ENCODE data around the gene UBASH3B.
A peak's percentile ranks its signal among the peaks of the same experiment; 100 is the strongest.
"Not testable (repeated sequence)": the region's sequence is repeated elsewhere in the genome, so short reads cannot be mapped to it uniquely, and the experiment has no call there.

Gene UBASH3B, protein sequence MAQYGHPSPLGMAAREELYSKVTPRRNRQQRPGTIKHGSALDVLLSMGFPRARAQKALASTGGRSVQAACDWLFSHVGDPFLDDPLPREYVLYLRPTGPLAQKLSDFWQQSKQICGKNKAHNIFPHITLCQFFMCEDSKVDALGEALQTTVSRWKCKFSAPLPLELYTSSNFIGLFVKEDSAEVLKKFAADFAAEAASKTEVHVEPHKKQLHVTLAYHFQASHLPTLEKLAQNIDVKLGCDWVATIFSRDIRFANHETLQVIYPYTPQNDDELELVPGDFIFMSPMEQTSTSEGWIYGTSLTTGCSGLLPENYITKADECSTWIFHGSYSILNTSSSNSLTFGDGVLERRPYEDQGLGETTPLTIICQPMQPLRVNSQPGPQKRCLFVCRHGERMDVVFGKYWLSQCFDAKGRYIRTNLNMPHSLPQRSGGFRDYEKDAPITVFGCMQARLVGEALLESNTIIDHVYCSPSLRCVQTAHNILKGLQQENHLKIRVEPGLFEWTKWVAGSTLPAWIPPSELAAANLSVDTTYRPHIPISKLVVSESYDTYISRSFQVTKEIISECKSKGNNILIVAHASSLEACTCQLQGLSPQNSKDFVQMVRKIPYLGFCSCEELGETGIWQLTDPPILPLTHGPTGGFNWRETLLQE

DNA sequence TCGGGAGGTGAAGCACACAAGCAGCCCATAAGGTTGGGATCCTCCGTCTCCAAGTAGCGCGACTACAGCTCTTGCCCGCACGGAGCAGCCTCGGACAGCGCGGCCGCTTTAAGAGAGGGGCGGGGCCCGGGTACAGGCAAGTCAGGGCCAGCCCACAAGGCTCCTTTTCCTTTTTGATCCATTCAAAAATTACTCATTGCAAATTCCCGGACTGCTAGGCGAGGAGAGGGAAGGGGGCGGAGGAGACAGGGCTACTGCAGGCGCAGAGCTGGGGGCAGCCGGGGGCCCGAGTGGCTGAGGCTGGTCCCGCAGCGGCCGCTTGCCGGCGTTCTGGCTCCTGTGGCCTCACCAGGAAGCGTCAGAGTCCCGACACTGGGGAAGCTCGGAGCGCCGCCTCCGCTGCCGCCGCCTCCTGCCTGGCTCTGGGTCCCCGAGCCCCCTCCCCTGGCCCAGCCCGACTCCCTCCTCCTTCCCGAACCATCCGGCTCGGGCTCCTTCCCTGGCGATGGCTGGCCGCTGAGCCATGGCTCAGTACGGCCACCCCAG, at the start of gene UBASH3B:
UBASH3B (plus strand) TSS at position 196 of the 546 bp plus-strand sequence; CDS start at position 524, 328 bp downstream.
- DNase-seq (ENCODE audit: extremely low read depth, low read depth) = peak; percentile 64
- TF ChIP-seq, protein P1, sequence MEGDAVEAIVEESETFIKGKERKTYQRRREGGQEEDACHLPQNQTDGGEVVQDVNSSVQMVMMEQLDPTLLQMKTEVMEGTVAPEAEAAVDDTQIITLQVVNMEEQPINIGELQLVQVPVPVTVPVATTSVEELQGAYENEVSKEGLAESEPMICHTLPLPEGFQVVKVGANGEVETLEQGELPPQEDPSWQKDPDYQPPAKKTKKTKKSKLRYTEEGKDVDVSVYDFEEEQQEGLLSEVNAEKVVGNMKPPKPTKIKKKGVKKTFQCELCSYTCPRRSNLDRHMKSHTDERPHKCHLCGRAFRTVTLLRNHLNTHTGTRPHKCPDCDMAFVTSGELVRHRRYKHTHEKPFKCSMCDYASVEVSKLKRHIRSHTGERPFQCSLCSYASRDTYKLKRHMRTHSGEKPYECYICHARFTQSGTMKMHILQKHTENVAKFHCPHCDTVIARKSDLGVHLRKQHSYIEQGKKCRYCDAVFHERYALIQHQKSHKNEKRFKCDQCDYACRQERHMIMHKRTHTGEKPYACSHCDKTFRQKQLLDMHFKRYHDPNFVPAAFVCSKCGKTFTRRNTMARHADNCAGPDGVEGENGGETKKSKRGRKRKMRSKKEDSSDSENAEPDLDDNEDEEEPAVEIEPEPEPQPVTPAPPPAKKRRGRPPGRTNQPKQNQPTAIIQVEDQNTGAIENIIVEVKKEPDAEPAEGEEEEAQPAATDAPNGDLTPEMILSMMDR (IDR thresholded peaks at IDR 0.05; ENCODE audit: low read depth, low read length) = no peak; the same call in none of the 2 replicates

DNA sequence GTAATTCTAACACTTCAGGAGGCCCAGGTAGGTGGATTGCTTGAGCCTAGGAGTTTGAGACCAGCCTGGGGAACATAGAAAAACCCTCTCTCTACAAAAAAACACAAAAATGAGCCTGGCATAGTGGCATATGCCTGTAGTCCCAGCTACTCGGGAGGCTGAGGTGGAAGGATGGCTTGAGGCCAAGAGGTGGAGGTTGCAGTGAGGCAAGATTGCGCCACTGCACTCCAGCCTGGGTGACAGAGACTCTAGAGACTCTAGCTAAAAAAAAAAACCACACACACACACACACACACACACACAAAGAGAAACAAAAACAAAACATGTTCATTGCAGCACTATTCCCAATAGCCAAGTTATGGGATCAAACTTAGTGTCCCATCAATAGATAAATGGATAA, 48.4 kb upstream of the UBASH3B start:
- not testable (repeated sequence) for DNase-seq (ENCODE audit: extremely low read depth, low read depth)

DNA sequence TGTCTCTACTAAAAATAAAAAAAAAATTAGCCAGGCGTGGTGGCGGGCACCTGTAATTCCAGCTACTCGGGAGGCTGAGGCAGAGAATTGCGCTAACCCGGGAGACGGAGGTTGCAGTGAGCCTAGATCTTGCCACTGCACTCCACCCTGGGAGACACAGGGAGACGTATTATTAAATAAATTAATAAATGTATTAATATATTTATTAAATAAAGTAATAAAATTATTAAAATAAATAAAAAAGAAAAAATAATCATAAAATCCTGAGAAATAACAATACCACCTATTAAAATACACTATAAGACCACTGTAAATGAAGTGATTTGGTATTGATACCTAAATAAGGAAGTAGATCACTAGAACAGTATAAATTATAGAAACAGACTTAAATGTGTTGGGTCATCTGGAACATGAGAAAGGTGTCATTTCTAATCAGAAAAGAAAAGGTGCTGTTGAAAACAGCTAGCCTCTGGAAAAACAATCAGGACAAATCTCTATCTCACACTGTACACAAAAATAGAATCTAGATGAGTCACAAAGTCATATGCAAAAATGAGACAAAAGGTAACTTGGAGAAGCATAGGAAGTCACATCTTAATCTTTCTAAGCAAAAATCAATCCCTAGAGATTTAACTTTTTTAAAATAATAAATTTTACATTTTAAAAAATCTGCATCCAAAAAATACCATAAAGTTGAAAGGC, 43.2 kb upstream of the UBASH3B start:
- TF ChIP-seq, protein P1 (IDR thresholded peaks at IDR 0.05; ENCODE audit: low read depth, low read length) = no peak
- no peak for DNase-seq (ENCODE audit: extremely low read depth, low read depth)

DNA sequence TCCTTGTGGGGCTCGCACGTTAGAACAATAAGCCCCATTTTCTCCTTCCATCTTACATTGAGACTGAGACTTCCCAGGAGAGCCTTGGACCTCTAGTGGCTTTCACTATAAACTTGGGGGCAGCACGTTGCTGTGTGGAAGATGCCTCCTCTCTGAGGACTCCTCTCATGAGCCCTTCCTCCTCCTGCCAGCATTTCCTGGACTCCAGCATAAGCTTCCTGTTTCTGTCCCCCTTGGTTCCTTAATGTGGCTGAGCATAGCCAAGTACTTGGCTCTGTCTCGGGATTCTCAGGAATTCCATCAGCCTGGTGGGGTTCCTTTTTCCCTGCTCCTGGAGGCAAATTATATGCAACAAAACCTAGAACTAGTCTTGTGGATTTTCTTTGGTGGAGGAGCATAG, 38.8 kb upstream of the UBASH3B start:
- no peak for DNase-seq (ENCODE audit: extremely low read depth, low read depth)

DNA sequence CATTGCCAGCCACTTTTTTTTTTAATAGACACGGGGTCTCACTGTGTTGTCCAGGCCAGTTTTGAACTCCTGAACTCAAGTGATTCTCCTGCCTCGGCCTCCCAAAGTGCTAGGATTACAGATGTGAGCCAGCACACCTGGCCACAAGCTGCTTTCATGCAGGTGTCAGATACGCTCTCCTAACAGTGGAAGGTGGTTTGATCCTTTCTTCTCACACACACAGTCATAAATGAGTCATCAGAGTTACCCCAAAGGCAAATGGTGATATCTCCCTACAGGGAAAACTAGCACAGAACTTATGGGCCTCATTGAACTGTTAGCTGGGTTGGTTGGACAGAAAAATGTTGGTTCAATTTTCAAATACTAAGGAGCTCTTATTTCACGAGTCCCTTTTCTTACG, 38.2 kb upstream of the UBASH3B start:
- no peak for DNase-seq (ENCODE audit: extremely low read depth, low read depth)
- TF ChIP-seq, protein P1 (IDR thresholded peaks at IDR 0.05; ENCODE audit: low read depth, low read length) = no peak

More for the DNA sequence above, 38.8 kb upstream of the UBASH3B start:
- TF ChIP-seq, protein P1 (IDR thresholded peaks at IDR 0.05; ENCODE audit: low read depth, low read length) = no peak

DNA sequence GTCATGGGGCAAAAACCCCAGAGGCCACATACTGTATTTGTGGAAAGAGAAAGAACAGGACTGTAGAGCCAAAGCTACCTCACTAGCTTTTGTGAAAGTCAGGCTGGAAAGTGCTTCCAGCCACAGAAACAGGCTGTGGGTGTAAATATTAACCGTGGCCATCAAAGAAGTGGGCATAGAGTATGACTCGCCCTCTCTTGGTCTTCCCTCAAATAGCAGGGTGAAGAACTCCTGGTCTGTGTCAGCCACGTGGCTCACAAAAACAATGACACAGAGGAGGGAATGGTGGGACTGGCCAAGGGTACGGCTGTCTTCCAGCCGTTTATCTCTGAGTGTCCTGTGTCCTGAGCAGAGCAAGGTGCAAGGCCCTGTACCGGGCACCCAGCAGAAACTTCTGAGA, 37.6 kb upstream of the UBASH3B start:
- DNase-seq (ENCODE audit: extremely low read depth, low read depth) = no peak
- TF ChIP-seq, protein P1 (IDR thresholded peaks at IDR 0.05; ENCODE audit: low read depth, low read length) = no peak

DNA sequence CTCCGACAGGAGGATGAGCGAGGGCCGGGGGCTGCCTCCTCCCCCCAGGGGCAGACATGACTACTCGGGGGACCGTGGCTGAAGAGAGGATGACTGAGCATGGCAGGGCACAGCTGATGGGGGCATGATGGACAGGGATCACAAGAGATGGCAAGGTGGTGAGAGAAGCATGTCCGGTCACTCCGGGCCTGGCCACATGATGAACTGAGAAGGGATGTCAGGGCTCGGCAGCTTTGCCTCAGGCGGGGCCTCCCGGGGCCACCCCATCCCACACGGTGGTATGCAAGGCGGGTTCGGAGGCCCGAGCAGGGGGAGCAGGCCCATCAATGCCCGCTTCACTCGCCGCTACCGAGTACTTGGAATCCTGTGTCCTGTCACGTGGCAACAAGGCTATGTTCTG, 36.6 kb upstream of the UBASH3B start:
- TF ChIP-seq, protein P1 (IDR thresholded peaks at IDR 0.05; ENCODE audit: low read depth, low read length) = no peak
- no peak for DNase-seq (ENCODE audit: extremely low read depth, low read depth)
